Epidermal melanocyte (primary cell): Measurements from ENCODE around the gene B4GALT6.

ENCODE experiments used
- DNase-seq: peaks from one replicate; pipeline ENCODE4 v3.0.0; 2011; ENCODE audit warnings: low spot score; ENCODE audit not compliant: insufficient read length

B4GALT6 gene

GRCh38 chr18:31596081-31596872 is 88.1 kb downstream of the B4GALT6 start:
- DNase-seq, result peak; percentile 60

- no peak for DNase-seq
Measured at GRCh38 chr18:31595121-31595771, 89.1 kb downstream of the B4GALT6 start.

GRCh38 chr18:31592506-31593157 is 91.7 kb downstream of the B4GALT6 start:
- no peak for DNase-seq

- no peak for DNase-seq
Measured at GRCh38 chr18:31591628-31592027, 92.8 kb downstream of the B4GALT6 start, which contains the start of gene TTR. TTR (plus strand) TSS chr18:31591877; CDS start chr18:31591903, 26 bp downstream.

- DNase-seq, result no peak
Measured at GRCh38 chr18:31591113-31591512, 93.3 kb downstream of the B4GALT6 start.

GRCh38 chr18:31590570-31590969 is 93.8 kb downstream of the B4GALT6 start:
- no peak for DNase-seq

GRCh38 chr18:31587529-31587928 is 96.9 kb downstream of the B4GALT6 start:
- no peak for DNase-seq

- no peak for DNase-seq
Measured at GRCh38 chr18:31586616-31587015, 97.8 kb downstream of the B4GALT6 start.

GRCh38 chr18:31585991-31586390 is 98.4 kb downstream of the B4GALT6 start:
- no peak for DNase-seq

- DNase-seq, result no peak
Measured at GRCh38 chr18:31583185-31583854, 101.1 kb downstream of the B4GALT6 start.

GRCh38 chr18:31581498-31582197 is 102.7 kb downstream of the B4GALT6 start:
- DNase-seq, result peak; percentile 57

GRCh38 chr18:31579375-31579774 is 105.0 kb downstream of the B4GALT6 start:
- DNase-seq, result no peak

- DNase-seq, result no peak
Measured at GRCh38 chr18:31578126-31578525, 106.3 kb downstream of the B4GALT6 start.

- no peak for DNase-seq
Measured at GRCh38 chr18:31577195-31577594, 107.2 kb downstream of the B4GALT6 start.

GRCh38 chr18:31576670-31577069 is 107.7 kb downstream of the B4GALT6 start:
- no peak for DNase-seq

- no peak for DNase-seq
Measured at GRCh38 chr18:31575515-31576257, 108.7 kb downstream of the B4GALT6 start.

GRCh38 chr18:31574359-31574758 is 110.0 kb downstream of the B4GALT6 start:
- no peak for DNase-seq
